Upper lobe of left lung (tissue), 6 donors: ENCODE measurements around the gene CCDC18. TPM values are rescaled to one million over a fixed set of nuclear protein-coding genes. Genes with fewer than 3 reads are reported as not detected.

Experiments used
- ATAC-seq, 2 donors: fragments of 200-7000 bp; cut with Tn5 transposase; one replicate each; pipeline ENCODE4 v1.9.1; 2022; ENCODE audit warnings: mild to moderate bottlenecking in 2 of 2, moderate library complexity in 2 of 2; ENCODE audit not compliant: low FRiP score in 2 of 2
- DNase-seq, 2 donors: peaks; one replicate each; pipeline ENCODE4 v3.0.0-alpha.2; 2019 to 2020
- H3K27ac ChIP-seq, 4 donors: fragments of 200-600 bp; sonication (generic); one replicate each; pipeline ENCODE4 v1.5.1; 2016 to 2019
- H3K27me3 ChIP-seq, 4 donors: fragments of 200-600 bp; sonication (generic); one replicate each; pipeline ENCODE4 v1.5.1; 2017 to 2019
- H3K36me3 ChIP-seq, 4 donors: fragments of 200-600 bp; sonication (generic); one replicate each; pipeline ENCODE4 v1.5.1; 2016 to 2019
- H3K4me1 ChIP-seq, 4 donors: fragments of 200-600 bp; sonication (generic); one replicate each; pipeline ENCODE4 v1.5.1; 2018 to 2019
- H3K4me3 ChIP-seq, 4 donors: fragments of 200-600 bp; sonication (generic); one replicate each; pipeline ENCODE4 v1.5.1; 2017 to 2019; ENCODE audit warnings: mild to moderate bottlenecking in 2 of 4, moderate library complexity in 1 of 4
- H3K9me3 ChIP-seq, 4 donors: fragments of 200-600 bp; sonication (generic); one replicate each; pipeline ENCODE4 v1.5.1; 2018 to 2019
- EP300 ChIP-seq, 4 donors: sonication (generic); formaldehyde crosslinking; IDR thresholded peaks; one replicate each; pipeline ENCODE4 v1.5.1; 2017; ENCODE audit warnings: antibody characterized with exemption in 4 of 4, control low read depth in 2 of 4
- POLR2A ChIP-seq, 4 donors: fragments of 450-650 bp; IDR thresholded peaks; one replicate each; pipeline ENCODE4 v1.5.1; 2016 to 2017; ENCODE audit warnings: antibody characterized with exemption in 4 of 4, mild to moderate bottlenecking in 2 of 4
- POLR2AphosphoS5 ChIP-seq, 2 donors: sonication (generic); formaldehyde crosslinking; IDR thresholded peaks; one replicate each; pipeline ENCODE4 v1.5.1; 2017; ENCODE audit warnings: antibody characterized with exemption in 2 of 2
- WGBS, 2 donors: methylation state at CpG; one replicate each; pipeline ENCODE4 v1.1.5; 2017 to 2018; 5-methylcytosine and 5-hydroxymethylcytosine counted together
- total RNA-seq, 6 donors: library from RNA; depleted of rRNA in 4 of 6; stranded (reverse); fragments of >200 nt in 4 of 6; gene quantifications; one replicate each; pipeline versions ENCODE4 v1.1.0 to v1.2.1, GENCODE V29; 2016 to 2021
- TF ChIP-seq, protein P1 (sequence below), 6 experiments: fragments of 450-650 bp in 4 of 6; fragments of 200-600 bp in 2 of 6; sonication (generic) in 2 of 6; IDR thresholded peaks; one replicate each; pipeline ENCODE4 v1.5.1; 2016 to 2019; ENCODE audit warnings: antibody characterized with exemption in 6 of 6
- donor health status: DM: no; HTN: no; CAD: no; lungs with moderate emphysema.
- donor health status: DM: no; HTN: yes; CAD: no; lungs with severe emphysema.

CCDC18 gene
- total RNA-seq, 6 donors from 2014 or later, result 4.1 to 14.1 (median 6.4) TPM

DNA sequence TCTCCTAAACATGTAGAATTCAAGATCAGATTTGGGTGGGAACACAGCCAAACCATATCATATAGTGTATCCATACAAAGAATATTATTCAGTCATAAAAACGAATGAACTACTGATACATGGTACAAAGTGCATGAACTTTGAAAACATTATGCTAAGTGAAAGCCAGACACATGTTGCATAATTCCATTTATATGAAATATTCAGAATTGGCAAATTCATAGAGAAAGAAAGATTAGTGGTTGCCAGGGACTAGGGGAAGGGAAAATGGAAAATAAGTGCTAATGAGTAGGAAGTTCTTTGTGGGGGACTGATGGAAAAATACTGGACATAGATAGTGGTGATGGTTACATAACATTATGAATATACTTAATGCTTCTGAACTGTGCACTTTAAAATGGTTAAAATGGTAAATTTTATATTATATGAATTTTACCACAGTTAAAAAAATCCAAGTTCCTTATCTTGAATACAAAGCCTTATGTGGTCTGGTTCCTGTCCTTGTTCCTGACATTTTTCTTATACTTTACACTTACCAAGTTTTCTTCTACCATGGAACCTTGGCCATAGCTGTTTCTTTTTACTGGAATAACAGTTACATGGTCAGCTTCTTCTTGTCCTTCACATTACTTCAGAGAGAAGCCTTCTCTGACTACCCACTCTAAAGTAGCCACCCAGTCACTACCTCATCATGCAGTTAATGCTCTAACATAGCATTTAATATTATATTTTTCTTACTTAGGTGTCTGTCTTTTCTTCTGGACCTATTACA is 64.0 kb downstream of the CCDC18 start:
- no peak for DNase-seq
- Histone ChIP-seq H3K27me3 (no peaks in the 10 kb centered on the region), H3K9me3 (peaks cover 0 to 15% (median 10%) of the 10 kb centered on the region in 4 donors), H3K27ac (no peak overlapping the region), H3K4me1 (no peaks in the 10 kb centered on the region), H3K4me3 (no peak overlapping the region), H3K36me3 (peaks cover 0 to 3% (median 0%) of the 10 kb centered on the region in 4 donors)
- 74% methylated on average over 1 of the region's 1 CpG for WGBS, 2 donors
- ATAC-seq, result peak in 1 of 2 donors; percentile 60
- TF ChIP-seq EP300 (IDR thresholded peaks at IDR 0.05) (no peak), POLR2A (IDR thresholded peaks at IDR 0.05) (no peak), POLR2AphosphoS5 (IDR thresholded peaks at IDR 0.05) (no peak)
- TF ChIP-seq, protein P1, sequence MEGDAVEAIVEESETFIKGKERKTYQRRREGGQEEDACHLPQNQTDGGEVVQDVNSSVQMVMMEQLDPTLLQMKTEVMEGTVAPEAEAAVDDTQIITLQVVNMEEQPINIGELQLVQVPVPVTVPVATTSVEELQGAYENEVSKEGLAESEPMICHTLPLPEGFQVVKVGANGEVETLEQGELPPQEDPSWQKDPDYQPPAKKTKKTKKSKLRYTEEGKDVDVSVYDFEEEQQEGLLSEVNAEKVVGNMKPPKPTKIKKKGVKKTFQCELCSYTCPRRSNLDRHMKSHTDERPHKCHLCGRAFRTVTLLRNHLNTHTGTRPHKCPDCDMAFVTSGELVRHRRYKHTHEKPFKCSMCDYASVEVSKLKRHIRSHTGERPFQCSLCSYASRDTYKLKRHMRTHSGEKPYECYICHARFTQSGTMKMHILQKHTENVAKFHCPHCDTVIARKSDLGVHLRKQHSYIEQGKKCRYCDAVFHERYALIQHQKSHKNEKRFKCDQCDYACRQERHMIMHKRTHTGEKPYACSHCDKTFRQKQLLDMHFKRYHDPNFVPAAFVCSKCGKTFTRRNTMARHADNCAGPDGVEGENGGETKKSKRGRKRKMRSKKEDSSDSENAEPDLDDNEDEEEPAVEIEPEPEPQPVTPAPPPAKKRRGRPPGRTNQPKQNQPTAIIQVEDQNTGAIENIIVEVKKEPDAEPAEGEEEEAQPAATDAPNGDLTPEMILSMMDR (IDR thresholded peaks at IDR 0.05), result no peak

DNA sequence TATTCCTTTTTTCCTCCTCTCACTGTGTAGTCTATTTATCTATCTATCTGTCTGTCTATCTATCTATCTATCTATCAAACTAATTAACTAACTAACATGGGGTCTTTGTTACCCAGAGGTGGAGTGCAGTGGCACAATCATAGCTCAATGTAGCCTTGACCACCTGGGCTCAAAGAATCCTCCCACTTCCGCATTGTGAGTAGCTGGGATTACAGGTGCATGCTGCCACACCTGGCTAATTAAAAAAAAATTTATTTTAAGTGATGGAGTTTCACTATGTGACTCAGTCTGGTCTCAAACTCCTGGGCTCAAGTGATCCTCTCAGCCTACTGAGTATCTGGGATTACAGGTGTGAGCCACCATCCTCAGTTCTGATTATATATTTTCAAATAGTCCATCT is 71.4 kb downstream of the CCDC18 start:
- Histone ChIP-seq H3K27me3 (no peaks in the 10 kb centered on the region), H3K27ac (no peak overlapping the region), H3K9me3 (peaks cover 0 to 5% (median 0%) of the 10 kb centered on the region in 4 donors), H3K4me3 (no peak overlapping the region), H3K36me3 (no peaks in the 10 kb centered on the region), H3K4me1 (no peaks in the 10 kb centered on the region)
- no peak for ATAC-seq
- TF ChIP-seq EP300 (IDR thresholded peaks at IDR 0.05) (no peak), POLR2A (IDR thresholded peaks at IDR 0.05) (no peak), POLR2AphosphoS5 (IDR thresholded peaks at IDR 0.05) (no peak)
- TF ChIP-seq, protein P1 (IDR thresholded peaks at IDR 0.05), result no peak
- WGBS, 2 donors, result 100% methylated on average over 1 of the region's 1 CpG
- no peak for DNase-seq

- ATAC-seq (no peak), DNase-seq (no peak)
- WGBS, 2 donors, result 97 to 100% methylated on average over 2 of the region's 2 CpGs
- no peak overlapping the region for H3K27ac ChIP-seq
- no peaks in the 10 kb centered on the region for H3K27me3 ChIP-seq
- no peaks in the 10 kb centered on the region for H3K36me3 ChIP-seq
- TF ChIP-seq EP300 (IDR thresholded peaks at IDR 0.05), result no peak
- TF ChIP-seq POLR2AphosphoS5 (IDR thresholded peaks at IDR 0.05), result no peak
- TF ChIP-seq POLR2A (IDR thresholded peaks at IDR 0.05), result no peak
- TF ChIP-seq, protein P1 (IDR thresholded peaks at IDR 0.05), result no peak
- H3K4me1 ChIP-seq, result no peaks in the 10 kb centered on the region
- no peak overlapping the region for H3K4me3 ChIP-seq
- peaks cover 0 to 5% (median 0%) of the 10 kb centered on the region in 4 donors for H3K9me3 ChIP-seq
Measured at GRCh38 chr1:93252598-93252997, 72.1 kb downstream of the CCDC18 start.

DNA sequence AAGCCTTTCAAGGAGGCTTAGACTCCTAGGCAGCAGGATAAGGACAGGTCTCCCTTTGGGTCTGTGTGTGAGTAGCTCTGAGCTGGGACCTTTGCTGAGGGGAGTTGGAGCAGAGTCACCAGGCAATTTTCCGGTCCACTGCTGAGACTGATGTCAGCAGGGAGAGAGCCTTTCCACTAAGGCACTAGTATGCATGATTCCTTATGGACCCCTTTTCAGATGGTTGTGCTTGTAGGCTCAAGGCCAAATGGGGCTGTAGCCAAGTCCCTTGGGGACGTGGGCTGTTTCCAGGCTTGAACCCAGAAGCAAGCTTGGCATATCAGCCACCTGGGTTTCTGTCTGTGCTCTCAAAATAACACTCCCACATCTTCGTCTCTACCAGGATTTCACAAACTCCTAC is 73.0 kb downstream of the CCDC18 start:
- 72 to 95% methylated on average over 2 to 3 of the region's 3 CpGs for WGBS, 2 donors
- Histone ChIP-seq H3K36me3 (no peaks in the 10 kb centered on the region), H3K27ac (no peak overlapping the region), H3K27me3 (no peaks in the 10 kb centered on the region), H3K9me3 (peaks cover 0 to 5% (median 0%) of the 10 kb centered on the region in 4 donors), H3K4me3 (no peak overlapping the region), H3K4me1 (no peaks in the 10 kb centered on the region)
- no peak for ATAC-seq
- TF ChIP-seq EP300 (IDR thresholded peaks at IDR 0.05) (no peak), POLR2AphosphoS5 (IDR thresholded peaks at IDR 0.05) (no peak)
- DNase-seq, result no peak

GRCh38 chr1:93255222-93256079 is 74.9 kb downstream of the CCDC18 start:
- Histone ChIP-seq H3K4me3 (no peak overlapping the region), H3K9me3 (peaks cover 0 to 5% (median 0%) of the 10 kb centered on the region in 4 donors), H3K27me3 (no peaks in the 10 kb centered on the region), H3K36me3 (no peaks in the 10 kb centered on the region), H3K27ac (no peak overlapping the region), H3K4me1 (no peaks in the 10 kb centered on the region)
- no peak for TF ChIP-seq POLR2AphosphoS5 (IDR thresholded peaks at IDR 0.05)
- TF ChIP-seq, protein P1 (IDR thresholded peaks at IDR 0.05), result no peak
- TF ChIP-seq EP300 (IDR thresholded peaks at IDR 0.05), result no peak
- TF ChIP-seq POLR2A (IDR thresholded peaks at IDR 0.05), result no peak
- DNase-seq (no peak), ATAC-seq (no peak)
- whole genome bisulfite sequencing, 2 donors, result 87 to 91% methylated on average over 8 of the region's 8 CpGs
